HCT116 (cell line): ENCODE measurements around the gene CSTF2T. TPM values are rescaled to one million over a fixed set of nuclear protein-coding genes. Genes with fewer than 3 reads are reported as not detected.
A peak's percentile ranks its signal among the peaks of the same experiment; 100 is the strongest.

Experiments used
- ATAC-seq: fragments of 200-7000 bp; cut with Tn5 transposase; 2 replicates; pipeline ENCODE4 v1.9.1; 2020; ENCODE audit warnings: mild to moderate bottlenecking, moderate library complexity
- BruUV-seq: library from RNA; stranded (reverse); fragments of 400-500 nt; replicated peaks from 2 replicates; lab custom pipeline; 2021; lab: Mats Ljungman, UMichigan
- CTCF ChIA-PET: fragments of 300-600 bp; sonication (Branson Sonifier 250); formaldehyde crosslinking; loops from one replicate; lab custom pipeline; 2021; ENCODE audit warnings: antibody characterized with exemption; lab: Charles Lee
- POLR2A ChIA-PET: fragments of 300-600, 350-600 bp; sonication (Branson Sonifier 250); formaldehyde crosslinking; loops from one replicate; lab custom pipeline; 2021; ENCODE audit warnings: antibody characterized with exemption; lab: Charles Lee
- RAD21 ChIA-PET, 2 experiments: fragments of 300-600 bp; sonication (Branson Sonifier 250); formaldehyde crosslinking; loops; one replicate each; lab custom pipeline; 2023; ENCODE audit warnings: low total read pairs in 2 of 2; ENCODE audit not compliant: uncharacterized antibody in 2 of 2, unreplicated experiment in 2 of 2, low non-redundant PET in 1 of 2; lab: Charles Lee
- DNase-seq: peaks from one replicate; pipeline ENCODE4 v3.0.0-alpha.2; 2010; ENCODE audit warnings: low read depth, low spot score
- H2AFZ ChIP-seq: fragments of 200-600 bp; shearing (Covaris generic), sonication (generic); 2 replicates; pipeline ENCODE4 v1.6.1; 2017; ENCODE audit warnings: low read depth, mixed run types, mixed read lengths, antibody characterized with exemption, low read length; ENCODE audit not compliant: poor library complexity, severe bottlenecking
- H3K27ac ChIP-seq: 2 replicates; pipeline ENCODE4 v1.5.1; 2012; ENCODE audit warnings: low read depth, low read length
- H3K27me3 ChIP-seq: fragments of 200-600 bp; sonication (generic); 2 replicates; pipeline ENCODE4 v1.6.1; 2016; ENCODE audit warnings: mixed run types, low read length, mixed read lengths; ENCODE audit not compliant: insufficient read depth
- H3K36me3 ChIP-seq, 2 experiments: fragments of 200-500 bp in 1 of 2; fragments of 200-600 bp in 1 of 2; sonication (Bioruptor generic) in 1 of 2; sonication (generic) in 1 of 2; 2 replicates each; pipeline versions ENCODE4 v1.5.1 to v1.6.1; 2014 to 2016; ENCODE audit warnings: low read length in 2 of 2, inconsistent platforms in 1 of 2, mixed read lengths in 1 of 2, mixed run types in 1 of 2; ENCODE audit not compliant: insufficient read depth in 2 of 2, control insufficient read depth in 1 of 2
- H3K4me1 ChIP-seq, 2 experiments: fragments of 200-600 bp in 1 of 2; sonication (generic) in 1 of 2; 2 replicates each; pipeline versions ENCODE4 v1.5.1 to v1.6.1; 2012 to 2017; ENCODE audit warnings: low read length in 2 of 2, inconsistent platforms in 1 of 2, mild to moderate bottlenecking in 1 of 2, mixed read lengths in 1 of 2, mixed run types in 1 of 2, moderate library complexity in 1 of 2; ENCODE audit not compliant: insufficient read depth in 2 of 2, control insufficient read depth in 1 of 2
- H3K4me2 ChIP-seq: fragments of 200-600 bp; sonication (generic); 2 replicates; pipeline ENCODE4 v1.6.1; 2017; ENCODE audit warnings: mixed run types, low read length, mixed read lengths
- H3K4me3 ChIP-seq, 2 experiments: fragments of 200-600 bp in 1 of 2; sonication (generic) in 1 of 2; replicated peaks in 1 of 2; 2 replicates each; pipeline ENCODE4 v1.5.1; 2011 to 2016; ENCODE audit warnings: low read length in 2 of 2, control low read depth in 1 of 2, low read depth in 1 of 2, mild to moderate bottlenecking in 1 of 2, mixed read lengths in 1 of 2, mixed run types in 1 of 2
- H3K79me2 ChIP-seq: fragments of 200-600 bp; sonication (generic); 2 replicates; pipeline ENCODE4 v1.6.1; 2017; ENCODE audit warnings: mild to moderate bottlenecking, mixed run types, low read length, moderate library complexity, mixed read lengths; ENCODE audit not compliant: insufficient read depth
- H3K9ac ChIP-seq: fragments of 200-600 bp; sonication (generic); 2 replicates; pipeline ENCODE4 v1.6.1; 2016; ENCODE audit warnings: low read length, mixed read lengths
- H3K9me2 ChIP-seq: fragments of 200-600 bp; sonication (generic), shearing (Covaris generic); 2 replicates; pipeline ENCODE4 v1.6.1; 2017; ENCODE audit warnings: mixed run types, mild to moderate bottlenecking, moderate library complexity; ENCODE audit not compliant: insufficient read depth
- H3K9me3 ChIP-seq, 2 experiments: fragments of 200-500 bp in 1 of 2; fragments of 200-600 bp in 1 of 2; sonication (Bioruptor generic) in 1 of 2; sonication (generic) in 1 of 2; 2 replicates each; pipeline ENCODE4 v1.6.1; 2014 to 2017; ENCODE audit warnings: low read length in 2 of 2, mixed read lengths in 2 of 2, inconsistent platforms in 1 of 2, low read depth in 1 of 2, mild to moderate bottlenecking in 1 of 2, mixed run types in 1 of 2, moderate library complexity in 1 of 2; ENCODE audit not compliant: control insufficient read depth in 1 of 2, insufficient read depth in 1 of 2
- H4K20me1 ChIP-seq: fragments of 200-600 bp; sonication (generic), shearing (Covaris generic); 2 replicates; pipeline ENCODE4 v1.6.1; 2017; ENCODE audit warnings: mixed run types, mild to moderate bottlenecking, moderate library complexity; ENCODE audit not compliant: insufficient read depth
- CBX3 ChIP-seq: IDR thresholded peaks from 2 replicates; pipeline ENCODE4 v1.6.1; 2012; ENCODE audit warnings: low read depth
- EGR1 ChIP-seq: IDR thresholded peaks from 2 replicates; pipeline ENCODE4 v1.6.1; 2012; ENCODE audit warnings: low read depth
- ELF1 ChIP-seq: IDR thresholded peaks from 2 replicates; pipeline ENCODE4 v1.6.1; 2012; ENCODE audit warnings: low read depth, borderline replicate concordance
- POLR2A ChIP-seq: IDR thresholded peaks from 2 replicates; pipeline ENCODE4 v1.7.0; 2011; ENCODE audit warnings: borderline replicate concordance; ENCODE audit not compliant: insufficient read depth, insufficient read length; ENCODE audit errors: extremely low read depth
- REST ChIP-seq: IDR thresholded peaks from 2 replicates; pipeline ENCODE4 v1.6.1; 2012; ENCODE audit warnings: low read depth
- TCF7L2 ChIP-seq: IDR thresholded peaks from 2 replicates; pipeline ENCODE4 v1.7.0; 2011; ENCODE audit warnings: borderline replicate concordance, inconsistent platforms; ENCODE audit not compliant: insufficient read depth, insufficient read length; ENCODE audit errors: extremely low read depth
- ZBTB33 ChIP-seq: IDR thresholded peaks from 2 replicates; pipeline ENCODE4 v1.6.1; 2011; ENCODE audit warnings: mild to moderate bottlenecking, low read length, moderate library complexity; ENCODE audit not compliant: insufficient replicate concordance; ENCODE audit errors: extremely low read depth
- ZNF274 ChIP-seq: fragments of 200-500 bp; sonication (Bioruptor generic); IDR thresholded peaks from 2 replicates; pipeline ENCODE4 v1.6.1; 2014; ENCODE audit warnings: mild to moderate bottlenecking, low read depth, low read length, inconsistent platforms
- intact Hi-C: fragments of 100-400 bp; cut with micrococcal nuclease; formaldehyde crosslinking; loops from 2 replicates; pipeline ENCODE4 v1.10.0; 2022
- total RNA-seq: library from RNA; stranded (reverse); gene quantifications from one replicate; pipeline ENCODE4 v1.2.1, GENCODE V29; 2021; ENCODE audit not compliant: unreplicated experiment

The CSTF2T gene
- total RNA-seq, 1 experiment from 2014 or later = 18.5 TPM

GRCh38 chr10:51698473-51699063 lies 827 bp downstream of the CSTF2T start:
- H3K9me3 ChIP-seq = no peaks in the 10 kb centered on the region
- peak overlapping the region; percentile 71 to 95 for H3K4me3 ChIP-seq
- DNase-seq (no peak), ATAC-seq (no peak)
- H3K36me3 ChIP-seq = no peaks in the 10 kb centered on the region
- ChIA-PET CTCF (no interaction called here), RAD21 (interaction anchor here in 1 of 2 experiments (0.7 kb wide), 1 partner anchor 12 kb away, joined by 3 read pairs; no protein-coding TSS in a partner anchor), POLR2A (no interaction called here)
- peak overlapping the region; percentile 88 for H3K4me2 ChIP-seq
- no TSS peak for BruUV-seq
- H3K9me2 ChIP-seq = no peaks in the 10 kb centered on the region
- peak overlapping the region; percentile 70 for H3K9ac ChIP-seq
- H2AFZ ChIP-seq = no peak overlapping the region
- H3K4me1 ChIP-seq = peaks cover 12 to 15% of the 10 kb centered on the region in 2 experiments; a peak in 3 of 4 replicates
- intact Hi-C loops = no loop called here
- no peak for TF ChIP-seq CBX3
- no peak for TF ChIP-seq POLR2A
- H3K79me2 ChIP-seq = peaks cover 35% of the 10 kb centered on the region
- H4K20me1 ChIP-seq = no peaks in the 10 kb centered on the region
- H3K27me3 ChIP-seq = no peaks in the 10 kb centered on the region
- H3K27ac ChIP-seq = peak overlapping the region; percentile 77; the same call in 1 of the 2 replicates

- Histone ChIP-seq H3K27me3 (no peaks in the 10 kb centered on the region), H3K9me2 (no peaks in the 10 kb centered on the region), H3K9ac (no peak overlapping the region), H3K27ac (no peak overlapping the region), H2AFZ (no peak overlapping the region), H3K36me3 (no peaks in the 10 kb centered on the region), H3K9me3 (no peaks in the 10 kb centered on the region), H3K4me1 (peaks cover 12 to 15% of the 10 kb centered on the region in 2 experiments; a peak in 3 of 4 replicates), H4K20me1 (no peaks in the 10 kb centered on the region), H3K4me2 (no peak overlapping the region), H3K79me2 (peaks cover 35% of the 10 kb centered on the region), H3K4me3 (no peak overlapping the region)
- DNase-seq (no peak), ATAC-seq (no peak)
- ChIA-PET RAD21 (no interaction called here), POLR2A (no interaction called here), CTCF (no interaction called here)
- intact Hi-C loops = no loop called here
- TF ChIP-seq REST (no peak), ZNF274 (no peak), TCF7L2 (no peak), ZBTB33 (no peak), ELF1 (no peak), EGR1 (no peak)
- no TSS peak for BruUV-seq
These were observed 3.1 kb downstream of the CSTF2T start for GRCh38 chr10:51696251-51696650.
